Chondrocyte (in vitro differentiated cells): ENCODE results near the gene TCF4. TPM values are rescaled to one million over a fixed set of nuclear protein-coding genes. Genes with fewer than 3 reads are reported as not detected.

Source experiments
- DNase-seq: peaks from one replicate; pipeline ENCODE4 v3.0.0; 2021; ENCODE audit warnings: mixed read lengths, low spot score
- H3K27ac Mint-ChIP-seq: one replicate; pipeline ENCODE4 v1.8.0; 2021; ENCODE audit warnings: mild to moderate bottlenecking, moderate library complexity, mixed read lengths; ENCODE audit not compliant: unreplicated experiment
- H3K27me3 Mint-ChIP-seq: 2 replicates; pipeline ENCODE4 v1.8.0; 2021; ENCODE audit warnings: low read depth, mixed read lengths
- H3K36me3 Mint-ChIP-seq: 2 replicates; pipeline ENCODE4 v1.8.0; 2021; ENCODE audit warnings: low read depth, mixed read lengths
- H3K4me1 Mint-ChIP-seq: 2 replicates; pipeline ENCODE4 v1.8.0; 2021; ENCODE audit warnings: low read depth, mild to moderate bottlenecking, mixed read lengths
- H3K4me3 Mint-ChIP-seq: one replicate; pipeline ENCODE4 v1.8.0; 2021; ENCODE audit warnings: mild to moderate bottlenecking, moderate library complexity, mixed read lengths; ENCODE audit not compliant: unreplicated experiment
- H3K9me3 Mint-ChIP-seq: 2 replicates; pipeline ENCODE4 v1.8.0; 2021; ENCODE audit warnings: low read depth, mixed read lengths
- total RNA-seq: library from RNA; stranded (reverse); gene quantifications from 3 replicates; pipeline ENCODE4 v1.2.1, GENCODE V29; 2021
- TF ChIP-seq, protein P1 (sequence below): fragments of 200-600 bp; sonication (generic); IDR thresholded peaks from 2 replicates; pipeline ENCODE4 v1.5.0; 2021; ENCODE audit warnings: antibody characterized with exemption, mild to moderate bottlenecking, moderate library complexity

TCF4 gene
- total RNA-seq, 1 donor from 2014 or later = 36.8 TPM

DNA sequence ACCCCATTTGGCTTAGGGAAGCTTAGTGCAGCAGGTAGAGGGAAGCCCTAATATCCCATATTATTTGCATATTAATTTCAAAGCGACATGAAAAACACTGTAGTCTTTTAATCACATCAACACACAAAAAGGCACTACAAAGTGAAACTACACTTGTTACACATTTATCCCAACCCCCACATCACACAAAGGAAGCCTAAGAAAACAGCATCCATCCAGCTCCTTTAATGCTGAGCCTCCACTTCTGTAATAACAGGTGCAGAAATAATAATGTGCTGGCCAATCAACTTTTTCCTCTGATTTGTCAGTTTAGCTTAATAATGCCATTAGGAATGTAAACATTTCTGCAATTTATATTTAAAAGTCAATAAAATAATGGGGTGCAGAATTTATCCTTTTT is 274.0 kb downstream of the TCF4 start:
- H3K4me3 Mint-ChIP-seq = no peak overlapping the region
- H3K27ac Mint-ChIP-seq = no peak overlapping the region
- TF ChIP-seq, protein P1, sequence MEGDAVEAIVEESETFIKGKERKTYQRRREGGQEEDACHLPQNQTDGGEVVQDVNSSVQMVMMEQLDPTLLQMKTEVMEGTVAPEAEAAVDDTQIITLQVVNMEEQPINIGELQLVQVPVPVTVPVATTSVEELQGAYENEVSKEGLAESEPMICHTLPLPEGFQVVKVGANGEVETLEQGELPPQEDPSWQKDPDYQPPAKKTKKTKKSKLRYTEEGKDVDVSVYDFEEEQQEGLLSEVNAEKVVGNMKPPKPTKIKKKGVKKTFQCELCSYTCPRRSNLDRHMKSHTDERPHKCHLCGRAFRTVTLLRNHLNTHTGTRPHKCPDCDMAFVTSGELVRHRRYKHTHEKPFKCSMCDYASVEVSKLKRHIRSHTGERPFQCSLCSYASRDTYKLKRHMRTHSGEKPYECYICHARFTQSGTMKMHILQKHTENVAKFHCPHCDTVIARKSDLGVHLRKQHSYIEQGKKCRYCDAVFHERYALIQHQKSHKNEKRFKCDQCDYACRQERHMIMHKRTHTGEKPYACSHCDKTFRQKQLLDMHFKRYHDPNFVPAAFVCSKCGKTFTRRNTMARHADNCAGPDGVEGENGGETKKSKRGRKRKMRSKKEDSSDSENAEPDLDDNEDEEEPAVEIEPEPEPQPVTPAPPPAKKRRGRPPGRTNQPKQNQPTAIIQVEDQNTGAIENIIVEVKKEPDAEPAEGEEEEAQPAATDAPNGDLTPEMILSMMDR = no peak
- H3K27me3 Mint-ChIP-seq = no peaks in the 10 kb centered on the region
- no peak for DNase-seq
- no peaks in the 10 kb centered on the region for H3K9me3 Mint-ChIP-seq
- H3K4me1 Mint-ChIP-seq = peaks cover 37% of the 10 kb centered on the region
- H3K36me3 Mint-ChIP-seq = no peaks in the 10 kb centered on the region

DNA sequence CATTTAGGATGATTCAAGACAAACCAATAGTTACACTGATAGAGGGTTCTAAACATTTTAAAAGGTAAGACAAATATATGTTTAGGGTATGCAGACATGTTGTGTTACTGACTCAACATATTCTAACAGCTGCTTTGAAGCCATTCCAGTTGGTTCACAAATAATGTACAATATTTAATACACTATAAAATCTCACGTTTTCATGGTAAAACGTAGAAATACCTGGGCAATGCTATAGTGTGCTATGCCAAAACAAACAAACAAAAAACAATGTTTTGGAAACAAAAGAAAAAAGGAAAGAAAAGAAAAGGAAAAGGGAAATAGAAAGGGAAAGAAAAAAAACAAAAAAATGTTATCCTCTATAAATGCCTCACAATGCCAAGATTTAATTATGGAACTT is 277.1 kb downstream of the TCF4 start:
- H3K36me3 Mint-ChIP-seq = no peaks in the 10 kb centered on the region
- H3K4me1 Mint-ChIP-seq = peaks cover 24% of the 10 kb centered on the region

GRCh38 chr18:55310044-55310676 is 277.8 kb downstream of the TCF4 start:
- H3K4me1 Mint-ChIP-seq = peaks cover 27% of the 10 kb centered on the region
- TF ChIP-seq, protein P1 = no peak
- no peaks in the 10 kb centered on the region for H3K36me3 Mint-ChIP-seq

More for the DNA sequence above, 277.1 kb downstream of the TCF4 start:
- no peak overlapping the region for H3K27ac Mint-ChIP-seq
- no peaks in the 10 kb centered on the region for H3K9me3 Mint-ChIP-seq
- TF ChIP-seq, protein P1 = no peak
- H3K4me3 Mint-ChIP-seq = no peak overlapping the region
- DNase-seq = no peak
- no peaks in the 10 kb centered on the region for H3K27me3 Mint-ChIP-seq

DNA sequence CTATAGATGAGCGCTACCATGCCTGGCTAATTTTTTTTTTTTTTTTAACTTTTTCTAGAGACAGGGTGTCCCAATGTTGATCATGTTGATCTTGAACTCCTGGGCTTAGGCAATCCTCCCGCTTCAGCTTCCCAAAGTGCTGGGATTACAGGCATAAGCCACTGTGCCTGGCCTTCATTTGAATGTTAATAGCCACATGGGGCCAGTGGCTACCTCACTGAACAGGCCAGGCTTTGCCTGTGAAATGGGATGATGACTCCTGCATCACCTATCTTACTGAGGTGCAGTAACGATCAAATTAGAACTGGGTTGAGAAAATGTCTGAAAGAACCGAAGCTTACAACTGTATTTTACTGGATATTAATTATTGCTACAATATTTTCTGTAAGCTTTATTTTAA is 278.7 kb downstream of the TCF4 start:
- TF ChIP-seq, protein P1 = no peak
- Mint-ChIP-seq H3K27me3 (no peaks in the 10 kb centered on the region), H3K4me1 (peaks cover 24% of the 10 kb centered on the region), H3K27ac (no peak overlapping the region), H3K36me3 (no peaks in the 10 kb centered on the region), H3K9me3 (no peaks in the 10 kb centered on the region), H3K4me3 (no peak overlapping the region)
- no peak for DNase-seq

More at GRCh38 chr18:55310044-55310676, 277.8 kb downstream of the TCF4 start:
- Mint-ChIP-seq H3K4me3 (no peak overlapping the region), H3K27me3 (no peaks in the 10 kb centered on the region), H3K27ac (no peak overlapping the region), H3K9me3 (no peaks in the 10 kb centered on the region)
- DNase-seq = no peak

DNA sequence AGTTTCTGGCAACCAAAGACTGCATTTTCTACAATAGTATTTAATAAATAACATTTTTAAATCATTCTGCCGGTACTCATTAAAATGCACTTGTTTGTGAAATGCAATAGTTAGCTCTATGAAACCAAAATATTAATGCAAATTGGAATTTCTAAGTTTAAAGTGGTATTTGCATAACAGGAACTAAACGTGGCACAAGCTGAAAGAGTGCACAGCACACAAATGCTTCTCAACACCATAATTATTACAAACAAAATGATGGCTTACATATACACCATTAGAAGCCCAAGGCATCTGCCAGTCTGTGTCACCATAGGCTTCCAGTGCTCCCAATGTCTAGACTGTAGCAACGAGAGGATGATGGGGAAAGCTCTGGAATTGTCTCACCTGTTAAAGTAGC is 280.5 kb downstream of the TCF4 start:
- TF ChIP-seq, protein P1 = no peak
- Mint-ChIP-seq H3K4me3 (no peak overlapping the region), H3K4me1 (peaks cover 24% of the 10 kb centered on the region), H3K9me3 (no peaks in the 10 kb centered on the region), H3K27ac (no peak overlapping the region), H3K36me3 (no peaks in the 10 kb centered on the region), H3K27me3 (no peaks in the 10 kb centered on the region)
- no peak for DNase-seq
